ENCODE data around the gene OIP5. TPM values are rescaled to one million over a fixed set of nuclear protein-coding genes. Genes with fewer than 3 reads are reported as not detected.
A peak's percentile ranks its signal among the peaks of the same experiment; 100 is the strongest.
"Not testable (repeated sequence)": the region's sequence is repeated elsewhere in the genome, so short reads cannot be mapped to it uniquely, and the experiment has no call there.

The OIP5 gene
- total RNA-seq, 1 donor from 2014 or later: 0.51 TPM

GRCh38 chr15:41309226-41309905, 23.0 kb downstream of the OIP5 start:
- intact Hi-C loops (cut with DNase I): no loop called here
- ATAC-seq (no peak), DNase-seq (ENCODE audit: missing footprints) (no peak)

GRCh38 chr15:41307679-41308078, 24.7 kb downstream of the OIP5 start:
- no peak for ATAC-seq
- intact Hi-C loops (cut with DNase I): no loop called here
- no peak for DNase-seq (ENCODE audit: missing footprints)

GRCh38 chr15:41304149-41304770, 28.1 kb downstream of the OIP5 start:
- ATAC-seq: no peak
- intact Hi-C loops (cut with DNase I): no loop called here
- no peak for DNase-seq (ENCODE audit: missing footprints)

GRCh38 chr15:41301587-41301986, 30.8 kb downstream of the OIP5 start:
- intact Hi-C loops (cut with DNase I): no loop called here
- ATAC-seq (no peak), DNase-seq (ENCODE audit: missing footprints) (no peak)

- intact Hi-C loops (cut with DNase I); DNase-seq (ENCODE audit: missing footprints): not testable (repeated sequence)
Observed at GRCh38 chr15:41301139-41301538, 31.3 kb downstream of the OIP5 start.

GRCh38 chr15:41292521-41292920, 39.9 kb downstream of the OIP5 start:
- DNase-seq (ENCODE audit: missing footprints) (no peak), ATAC-seq (no peak)
- intact Hi-C loops (cut with DNase I): no loop called here

More at GRCh38 chr15:41301139-41301538, 31.3 kb downstream of the OIP5 start:
- ATAC-seq: not testable (repeated sequence)

GRCh38 chr15:41291065-41291631, 41.2 kb downstream of the OIP5 start:
- intact Hi-C loops (cut with DNase I): no loop called here
- DNase-seq (ENCODE audit: missing footprints) (no peak), ATAC-seq (peak; percentile 42)

- intact Hi-C loops (cut with DNase I): no loop called here
- ATAC-seq: no peak
- DNase-seq (ENCODE audit: missing footprints): no peak
Observed at GRCh38 chr15:41289953-41290352, 42.4 kb downstream of the OIP5 start.

GRCh38 chr15:41288464-41288863, 43.9 kb downstream of the OIP5 start:
- DNase-seq (ENCODE audit: missing footprints) (no peak), ATAC-seq (no peak)
- intact Hi-C loops (cut with DNase I): no loop called here

- intact Hi-C loops (cut with DNase I): no loop called here
- ATAC-seq (no peak), DNase-seq (ENCODE audit: missing footprints) (no peak)
Observed at GRCh38 chr15:41286665-41287333, 45.6 kb downstream of the OIP5 start.

- ATAC-seq: no peak
- intact Hi-C loops (cut with DNase I): no loop called here
- DNase-seq (ENCODE audit: missing footprints): no peak
Observed at GRCh38 chr15:41285285-41285684, 47.1 kb downstream of the OIP5 start.

- no peak for DNase-seq (ENCODE audit: missing footprints)
- peak; percentile 35 for ATAC-seq
- intact Hi-C loops (cut with DNase I): no loop called here
Observed at GRCh38 chr15:41284427-41285177, 47.8 kb downstream of the OIP5 start.

GRCh38 chr15:41283653-41284426, 48.6 kb downstream of the OIP5 start:
- DNase-seq (ENCODE audit: missing footprints) (peak; percentile 99), ATAC-seq (peak; percentile 99)
- intact Hi-C loops (cut with DNase I): loop anchor here (1.0 kb wide), 1 partner anchor 53 kb away; the partner anchor contains the start of gene CHP1

- not testable (repeated sequence) for DNase-seq (ENCODE audit: missing footprints); ATAC-seq
- intact Hi-C loops (cut with DNase I): loop anchor here (1.0 kb wide), 1 partner anchor 52 kb away; the partner anchor contains the start of gene CHP1
Observed at GRCh38 chr15:41282980-41283652, 49.3 kb downstream of the OIP5 start.

GRCh38 chr15:41282436-41282835, 50.0 kb downstream of the OIP5 start:
- ATAC-seq; intact Hi-C loops (cut with DNase I); DNase-seq (ENCODE audit: missing footprints): not testable (repeated sequence)

GRCh38 chr15:41281236-41281635, 51.2 kb downstream of the OIP5 start:
- ATAC-seq: no peak
- intact Hi-C loops (cut with DNase I): no loop called here
- no peak for DNase-seq (ENCODE audit: missing footprints)

GRCh38 chr15:41279535-41280283, 52.7 kb downstream of the OIP5 start:
- ATAC-seq: no peak
- DNase-seq (ENCODE audit: missing footprints): no peak
- intact Hi-C loops (cut with DNase I): no loop called here
